ENCODE data around the gene PPP2R5E.

- no peak for TF ChIP-seq CTCF (conservative IDR thresholded peaks at IDR 0.05 in 1 of 2, IDR thresholded peaks at IDR 0.05 in 1 of 2; ENCODE audit: low read depth in 1 of 2, low read length in 2 of 2)
- no peak for TF ChIP-seq EZH2 (IDR thresholded peaks at IDR 0.05; ENCODE audit: low read length, missing control alignments)
Observed at GRCh38 chr14:63535918-63536317, 7.3 kb downstream of the PPP2R5E start.
